ENCODE measurements around the gene TTC9C. TPM values are rescaled to one million over a fixed set of nuclear protein-coding genes. Genes with fewer than 3 reads are reported as not detected.

The TTC9C gene
- total and polyA plus RNA-seq, 2 donors from 2014 or later, result 24.8 to 39.2 TPM

- DNase-seq (no peak), FAIRE-seq (no peak)
- H3K4me1 ChIP-seq (ENCODE audit: control insufficient read depth in 2 of 3, insufficient read depth in 2 of 3, low read depth in 1 of 3, low read length in 3 of 3), result peaks cover 0 to 8% (median 0%) of the 10 kb centered on the region in 3 donors
- no peak overlapping the region for H3K4me3 ChIP-seq (ENCODE audit: low read length in 3 of 3)
- no peak for TF ChIP-seq CTCF (IDR thresholded peaks at IDR 0.05; ENCODE audit: borderline replicate concordance, extremely low read depth, insufficient read depth)
- H3K9ac ChIP-seq (ENCODE audit: low read length in 3 of 3), result no peak overlapping the region
- intact Hi-C loops (cut with DNase I), result no loop called here
- H3K36me3 ChIP-seq (ENCODE audit: control insufficient read depth in 2 of 3, insufficient read depth in 3 of 3, low read length in 3 of 3), result peaks cover 23 to 80% (median 42%) of the 10 kb centered on the region in 3 donors
- H3K9me3 ChIP-seq (ENCODE audit: control insufficient read depth in 2 of 3, insufficient read depth in 1 of 3, low read length in 3 of 3), result no peaks in the 10 kb centered on the region
- no peaks in the 10 kb centered on the region for H3K27me3 ChIP-seq (ENCODE audit: control insufficient read depth, insufficient read depth, low read length)
- no peak overlapping the region for H3K27ac ChIP-seq (ENCODE audit: low read depth in 2 of 2, low read length in 2 of 2)
Measured at GRCh38 chr11:62715150-62716130, 12.8 kb upstream of the TTC9C start.

- DNase-seq (no peak), FAIRE-seq (no peak)
- H3K9me3 ChIP-seq (ENCODE audit: control insufficient read depth in 2 of 3, insufficient read depth in 1 of 3, low read length in 3 of 3), result no peaks in the 10 kb centered on the region
- H3K4me1 ChIP-seq (ENCODE audit: control insufficient read depth in 2 of 3, insufficient read depth in 2 of 3, low read depth in 1 of 3, low read length in 3 of 3), result peaks cover 0 to 8% (median 0%) of the 10 kb centered on the region in 3 donors
- peaks cover 23 to 83% (median 47%) of the 10 kb centered on the region in 3 donors for H3K36me3 ChIP-seq (ENCODE audit: control insufficient read depth in 2 of 3, insufficient read depth in 3 of 3, low read length in 3 of 3)
- no peak overlapping the region for H3K9ac ChIP-seq (ENCODE audit: low read length in 3 of 3)
- H3K27me3 ChIP-seq (ENCODE audit: control insufficient read depth, insufficient read depth, low read length), result no peaks in the 10 kb centered on the region
- TF ChIP-seq CTCF (IDR thresholded peaks at IDR 0.05; ENCODE audit: borderline replicate concordance, extremely low read depth, insufficient read depth), result no peak
- no peak overlapping the region for H3K4me3 ChIP-seq (ENCODE audit: low read length in 3 of 3)
- H3K27ac ChIP-seq (ENCODE audit: low read depth in 2 of 2, low read length in 2 of 2), result no peak overlapping the region
- intact Hi-C loops (cut with DNase I), result no loop called here
Measured at GRCh38 chr11:62716206-62716605, 12.1 kb upstream of the TTC9C start.

- Histone ChIP-seq H3K36me3 (ENCODE audit: control insufficient read depth in 2 of 3, insufficient read depth in 3 of 3, low read length in 3 of 3) (peaks cover 26 to 85% (median 53%) of the 10 kb centered on the region in 3 donors), H3K9ac (ENCODE audit: low read length in 3 of 3) (no peak overlapping the region), H3K27ac (ENCODE audit: low read depth in 2 of 2, low read length in 2 of 2) (no peak overlapping the region), H3K9me3 (ENCODE audit: control insufficient read depth in 2 of 3, insufficient read depth in 1 of 3, low read length in 3 of 3) (no peaks in the 10 kb centered on the region), H3K4me1 (ENCODE audit: control insufficient read depth in 2 of 3, insufficient read depth in 2 of 3, low read depth in 1 of 3, low read length in 3 of 3) (peaks cover 0 to 8% (median 0%) of the 10 kb centered on the region in 3 donors), H3K4me3 (ENCODE audit: low read length in 3 of 3) (no peak overlapping the region), H3K27me3 (ENCODE audit: control insufficient read depth, insufficient read depth, low read length) (no peaks in the 10 kb centered on the region)
- no peak for TF ChIP-seq CTCF (IDR thresholded peaks at IDR 0.05; ENCODE audit: borderline replicate concordance, extremely low read depth, insufficient read depth)
- FAIRE-seq (no peak), DNase-seq (no peak)
- intact Hi-C loops (cut with DNase I), result no loop called here
Measured at GRCh38 chr11:62716816-62717215, 11.5 kb upstream of the TTC9C start.

Measured in kidney (tissue), 14 donors.